Body of pancreas (tissue), 4 donors: ENCODE results near the gene NLRP6.

Experiments used
- CTCF ChIP-seq, 7 experiments: fragments of 450-650 bp in 4 of 7; fragments of 200-600 bp in 3 of 7; sonication (generic) in 3 of 7; IDR thresholded peaks; one replicate each; pipeline ENCODE4 v1.5.1; 2016 to 2019; ENCODE audit warnings: antibody characterized with exemption in 7 of 7
- POLR2A ChIP-seq, 3 donors: fragments of 450-650 bp; IDR thresholded peaks; one replicate each; pipeline ENCODE4 v1.6.1; 2016; ENCODE audit warnings: antibody characterized with exemption in 3 of 3, mild to moderate bottlenecking in 2 of 3

- TF ChIP-seq CTCF (IDR thresholded peaks at IDR 0.05) (no peak), POLR2A (IDR thresholded peaks at IDR 0.05) (peak; percentile 9 to 55 (median 45))
Measured at GRCh38 chr11:298406-299065, 20.3 kb downstream of the NLRP6 start.
